Memory B cell (primary cell): ENCODE measurements around the gene LRRC7.

Source experiments
- ATAC-seq: fragments of 150-1000 bp; cut with Tn5 transposase; 2 replicates; pipeline ENCODE4 v1.10.0; 2021; ENCODE audit warnings: low read depth, mild to moderate bottlenecking, moderate library complexity
- DNase-seq, 2 donors: peaks; one replicate each; pipeline ENCODE4 v3.0.0; 2022; ENCODE audit warnings: low spot score in 2 of 2
- H3K27ac Mint-ChIP-seq: one replicate; pipeline ENCODE4 v1.8.0; 2022; ENCODE audit warnings: mild to moderate bottlenecking, moderate library complexity, mixed read lengths
- H3K27me3 Mint-ChIP-seq: one replicate; pipeline ENCODE4 v1.8.0; 2022; ENCODE audit warnings: mixed read lengths
- H3K36me3 Mint-ChIP-seq: one replicate; pipeline ENCODE4 v1.8.0; 2022; ENCODE audit warnings: mild to moderate bottlenecking, mixed read lengths
- H3K4me1 Mint-ChIP-seq: one replicate; pipeline ENCODE4 v1.8.0; 2022; ENCODE audit warnings: mixed read lengths
- H3K4me3 Mint-ChIP-seq: one replicate; pipeline ENCODE4 v1.8.0; 2022; ENCODE audit warnings: mild to moderate bottlenecking, moderate library complexity, mixed read lengths
- H3K9me3 Mint-ChIP-seq: one replicate; pipeline ENCODE4 v1.8.0; 2022; ENCODE audit warnings: mixed read lengths

LRRC7 gene

GRCh38 chr1:70153739-70154138 is 586.0 kb downstream of the LRRC7 start:
- no peak overlapping the region for H3K27ac Mint-ChIP-seq
- H3K36me3 Mint-ChIP-seq = peaks cover 8% of the 10 kb centered on the region
- no peaks in the 10 kb centered on the region for H3K4me1 Mint-ChIP-seq
- H3K9me3 Mint-ChIP-seq = no peaks in the 10 kb centered on the region
- no peak for ATAC-seq
- H3K27me3 Mint-ChIP-seq = no peaks in the 10 kb centered on the region
- DNase-seq = no peak
- no peak overlapping the region for H3K4me3 Mint-ChIP-seq

GRCh38 chr1:70156529-70157120 is 588.9 kb downstream of the LRRC7 start:
- Mint-ChIP-seq H3K9me3 (no peaks in the 10 kb centered on the region), H3K4me3 (no peak overlapping the region), H3K4me1 (no peaks in the 10 kb centered on the region), H3K27me3 (no peaks in the 10 kb centered on the region), H3K27ac (no peak overlapping the region), H3K36me3 (peaks cover 9% of the 10 kb centered on the region)
- DNase-seq = no peak
- ATAC-seq = no peak

DNA sequence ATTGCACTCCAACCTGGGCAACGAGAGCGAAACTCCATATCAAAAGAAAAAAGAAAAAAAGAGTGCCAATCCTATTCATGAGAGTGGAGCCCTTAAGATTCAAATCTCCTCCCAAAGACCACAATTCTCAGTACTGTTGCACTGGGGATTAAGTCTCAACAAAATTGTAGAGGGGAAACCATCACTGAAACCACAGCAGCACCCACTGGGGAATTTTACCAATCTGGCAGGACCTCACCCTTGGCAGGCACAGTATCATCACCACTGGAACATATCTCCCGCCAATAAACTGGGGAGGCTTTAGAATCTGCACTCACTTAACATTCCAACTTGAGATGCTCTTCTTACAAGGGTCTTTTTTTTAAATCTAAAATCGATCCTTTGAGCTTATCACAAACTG is 596.6 kb downstream of the LRRC7 start:
- DNase-seq (no peak), ATAC-seq (no peak)
- Mint-ChIP-seq H3K9me3 (no peaks in the 10 kb centered on the region), H3K27me3 (no peaks in the 10 kb centered on the region), H3K4me3 (no peak overlapping the region), H3K27ac (no peak overlapping the region), H3K4me1 (no peaks in the 10 kb centered on the region), H3K36me3 (peaks cover 28% of the 10 kb centered on the region)

DNA sequence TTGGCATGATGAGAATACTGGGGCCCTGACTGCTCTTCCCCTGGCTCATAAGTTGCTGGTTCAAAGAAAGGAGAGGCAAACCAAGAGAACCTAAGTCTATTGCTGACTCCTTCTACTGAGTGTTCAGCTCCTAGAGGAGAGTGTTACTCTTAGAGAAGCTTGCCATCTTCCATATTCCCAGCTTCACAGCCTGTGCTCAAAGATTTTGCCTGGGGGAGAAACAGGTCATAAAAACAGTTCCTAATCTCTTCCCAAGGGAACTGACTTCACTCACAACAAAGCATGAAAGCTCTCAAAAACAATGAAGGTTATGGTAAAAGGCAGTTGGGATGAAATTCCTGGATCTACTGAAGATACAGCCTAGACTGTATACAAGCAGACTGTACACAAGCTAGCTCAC is 600.6 kb downstream of the LRRC7 start:
- ATAC-seq = no peak
- no peaks in the 10 kb centered on the region for H3K4me1 Mint-ChIP-seq
- H3K4me3 Mint-ChIP-seq = no peak overlapping the region
- no peaks in the 10 kb centered on the region for H3K27me3 Mint-ChIP-seq
- DNase-seq = no peak
- H3K27ac Mint-ChIP-seq = no peak overlapping the region
- peaks cover 26% of the 10 kb centered on the region for H3K36me3 Mint-ChIP-seq
- no peaks in the 10 kb centered on the region for H3K9me3 Mint-ChIP-seq

DNA sequence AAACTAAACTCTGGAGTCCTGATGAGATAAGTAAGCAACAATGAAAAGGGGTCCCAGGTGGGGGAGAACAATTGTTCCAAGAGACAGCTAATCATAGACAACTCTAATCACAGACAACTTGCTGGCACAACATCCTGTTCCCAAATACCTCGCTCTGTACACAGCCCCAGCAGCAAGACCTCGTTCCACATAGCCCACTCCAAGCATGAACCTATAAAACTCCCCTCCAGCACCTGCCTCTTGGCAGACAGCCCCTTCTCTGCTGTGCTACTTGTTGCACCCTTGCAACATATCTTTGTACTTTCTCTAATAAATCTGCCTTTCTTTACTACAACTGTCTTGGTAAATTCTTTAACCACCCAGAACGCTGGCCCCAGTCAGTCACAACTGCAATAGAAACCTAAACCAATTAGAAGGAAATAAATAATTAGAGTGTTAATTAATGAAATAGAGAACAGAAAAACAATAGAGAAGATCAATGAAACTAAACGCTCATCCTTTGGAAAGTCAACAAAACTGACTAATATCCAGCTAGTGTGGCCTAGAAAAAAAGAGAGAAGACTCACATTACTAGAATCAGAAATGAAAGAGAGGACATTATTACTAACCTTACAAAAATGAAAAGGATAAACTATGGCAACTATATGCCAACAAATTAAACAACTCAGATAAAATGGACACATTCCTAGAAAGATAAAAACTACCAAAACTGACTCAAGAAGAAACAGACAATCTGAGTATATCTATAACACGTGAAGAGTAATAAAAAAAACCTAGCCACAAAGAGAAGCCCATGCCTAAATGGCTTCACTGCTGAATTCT is 601.5 kb downstream of the LRRC7 start:
- peaks cover 26% of the 10 kb centered on the region for H3K36me3 Mint-ChIP-seq
- no peaks in the 10 kb centered on the region for H3K27me3 Mint-ChIP-seq
- DNase-seq (no peak), ATAC-seq (no peak)
- H3K4me1 Mint-ChIP-seq = no peaks in the 10 kb centered on the region
- no peaks in the 10 kb centered on the region for H3K9me3 Mint-ChIP-seq
- no peak overlapping the region for H3K27ac Mint-ChIP-seq
- no peak overlapping the region for H3K4me3 Mint-ChIP-seq

DNA sequence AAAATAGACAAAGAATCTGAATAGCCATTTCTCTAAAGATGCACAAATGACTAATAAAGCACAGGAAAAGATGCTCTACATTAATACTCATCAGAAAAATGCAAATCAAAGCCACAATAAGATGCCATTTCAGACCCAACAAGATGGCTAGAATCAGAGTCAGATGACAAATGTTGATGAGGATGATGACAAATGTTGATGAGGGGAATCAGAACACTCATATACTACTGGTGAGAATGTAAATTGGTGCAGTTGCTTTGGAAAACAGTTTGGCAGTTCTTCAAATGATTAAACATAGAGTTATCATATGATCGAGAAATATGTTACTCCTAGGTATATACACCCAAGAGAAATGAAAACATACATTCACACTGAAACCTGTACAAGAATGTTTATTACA is 603.8 kb downstream of the LRRC7 start:
- H3K27me3 Mint-ChIP-seq = no peaks in the 10 kb centered on the region
- H3K4me1 Mint-ChIP-seq = no peaks in the 10 kb centered on the region
- H3K36me3 Mint-ChIP-seq = peaks cover 27% of the 10 kb centered on the region
- no peak overlapping the region for H3K4me3 Mint-ChIP-seq
- ATAC-seq = no peak
- no peaks in the 10 kb centered on the region for H3K9me3 Mint-ChIP-seq
- no peak for DNase-seq
- no peak overlapping the region for H3K27ac Mint-ChIP-seq
